Fibroblast of mammary gland (primary cell): ENCODE data around the gene RAB3GAP2.
"Not testable (repeated sequence)": the region's sequence is repeated elsewhere in the genome, so short reads cannot be mapped to it uniquely, and the experiment has no call there.

Experiments used
- DNase-seq: peaks from one replicate; pipeline ENCODE4 v3.0.0-alpha.2; 2010; ENCODE audit warnings: low read depth
- H3K4me3 ChIP-seq: 2 replicates; pipeline ENCODE4 v1.5.1; 2011; ENCODE audit warnings: low read depth, mild to moderate bottlenecking, low read length, moderate library complexity; ENCODE audit not compliant: control insufficient read depth
- TF ChIP-seq, protein P1 (sequence below): conservative IDR thresholded peaks from 2 replicates; pipeline ENCODE4 v1.5.1; 2011; ENCODE audit warnings: low read depth, low read length, inconsistent platforms; ENCODE audit not compliant: control insufficient read depth, insufficient read depth

RAB3GAP2 gene

GRCh38 chr1:220239213-220239612 lies 33.0 kb downstream of the RAB3GAP2 start:
- no peak overlapping the region for H3K4me3 ChIP-seq
- TF ChIP-seq, protein P1, sequence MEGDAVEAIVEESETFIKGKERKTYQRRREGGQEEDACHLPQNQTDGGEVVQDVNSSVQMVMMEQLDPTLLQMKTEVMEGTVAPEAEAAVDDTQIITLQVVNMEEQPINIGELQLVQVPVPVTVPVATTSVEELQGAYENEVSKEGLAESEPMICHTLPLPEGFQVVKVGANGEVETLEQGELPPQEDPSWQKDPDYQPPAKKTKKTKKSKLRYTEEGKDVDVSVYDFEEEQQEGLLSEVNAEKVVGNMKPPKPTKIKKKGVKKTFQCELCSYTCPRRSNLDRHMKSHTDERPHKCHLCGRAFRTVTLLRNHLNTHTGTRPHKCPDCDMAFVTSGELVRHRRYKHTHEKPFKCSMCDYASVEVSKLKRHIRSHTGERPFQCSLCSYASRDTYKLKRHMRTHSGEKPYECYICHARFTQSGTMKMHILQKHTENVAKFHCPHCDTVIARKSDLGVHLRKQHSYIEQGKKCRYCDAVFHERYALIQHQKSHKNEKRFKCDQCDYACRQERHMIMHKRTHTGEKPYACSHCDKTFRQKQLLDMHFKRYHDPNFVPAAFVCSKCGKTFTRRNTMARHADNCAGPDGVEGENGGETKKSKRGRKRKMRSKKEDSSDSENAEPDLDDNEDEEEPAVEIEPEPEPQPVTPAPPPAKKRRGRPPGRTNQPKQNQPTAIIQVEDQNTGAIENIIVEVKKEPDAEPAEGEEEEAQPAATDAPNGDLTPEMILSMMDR = no peak
- DNase-seq = no peak

GRCh38 chr1:220236278-220236677 lies 36.0 kb downstream of the RAB3GAP2 start:
- DNase-seq, H3K4me3 ChIP-seq: not testable (repeated sequence)

- H3K4me3 ChIP-seq = no peak overlapping the region
- no peak for DNase-seq
- TF ChIP-seq, protein P1 = no peak
Observed at GRCh38 chr1:220235462-220235861, 36.8 kb downstream of the RAB3GAP2 start.

DNA sequence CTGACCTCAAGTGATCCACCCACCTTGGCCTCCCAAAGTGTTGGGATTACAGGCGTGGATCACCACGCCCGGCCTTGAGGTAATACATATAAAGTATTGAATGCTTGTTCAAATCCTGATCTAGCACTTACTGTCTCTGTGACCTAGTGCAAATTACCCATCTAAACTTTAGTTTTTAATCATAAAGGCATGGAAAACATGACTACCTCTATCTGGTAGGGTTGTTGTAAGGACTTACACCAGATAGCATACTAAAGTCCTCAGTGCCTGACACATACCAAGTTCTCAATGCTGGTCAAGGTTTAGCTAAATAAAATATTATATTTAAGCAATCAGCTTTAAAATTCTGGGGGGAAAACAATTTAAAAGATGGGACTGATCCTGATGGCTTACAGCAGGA lies 38.3 kb downstream of the RAB3GAP2 start:
- no peak for DNase-seq
- TF ChIP-seq, protein P1 = no peak

DNA sequence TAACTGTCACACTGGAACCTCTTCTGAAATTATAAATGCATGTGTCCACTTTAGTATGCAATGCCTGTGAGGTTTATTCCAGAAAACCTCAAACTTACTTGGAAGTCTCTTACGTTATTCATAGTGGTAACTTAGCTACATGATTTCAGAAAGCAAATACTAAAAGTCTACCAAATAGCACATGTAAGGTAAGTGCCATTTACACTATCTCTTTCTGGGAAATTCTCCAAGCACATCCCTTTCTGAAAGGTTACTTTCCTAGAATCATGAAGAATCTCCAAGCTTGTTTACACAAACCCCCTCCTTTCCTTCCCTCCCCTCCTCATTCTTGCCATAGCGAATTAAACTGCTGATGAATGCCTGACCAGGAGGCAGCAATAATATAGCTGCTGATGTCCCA lies 42.5 kb downstream of the RAB3GAP2 start:
- DNase-seq = no peak
- H3K4me3 ChIP-seq = no peak overlapping the region
- TF ChIP-seq, protein P1 = no peak

More for the DNA sequence above, 38.3 kb downstream of the RAB3GAP2 start:
- H3K4me3 ChIP-seq = no peak overlapping the region

DNA sequence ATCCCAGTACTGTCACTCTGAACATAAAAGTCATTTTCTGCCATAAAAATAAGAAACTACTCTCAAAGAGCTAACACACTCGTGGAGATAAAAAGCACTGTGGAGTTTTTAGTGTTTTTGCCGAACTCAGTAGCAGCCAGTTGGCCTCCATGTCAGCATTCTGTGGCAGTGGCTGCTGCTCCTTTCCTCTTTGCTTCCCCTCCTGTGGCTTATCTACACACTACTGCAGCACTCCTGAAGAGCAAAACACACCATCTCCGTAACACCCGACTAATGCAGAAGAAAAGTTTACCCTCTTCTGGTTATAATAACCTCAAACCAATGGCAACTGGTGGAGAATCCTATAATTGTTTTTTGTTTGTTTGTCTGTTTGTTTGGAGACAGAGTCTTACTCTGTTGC lies 44.9 kb downstream of the RAB3GAP2 start:
- TF ChIP-seq, protein P1 = no peak
- H3K4me3 ChIP-seq = no peak overlapping the region
- no peak for DNase-seq

GRCh38 chr1:220226752-220227151 lies 45.5 kb downstream of the RAB3GAP2 start:
- no peak for DNase-seq
- TF ChIP-seq, protein P1 = no peak
- H3K4me3 ChIP-seq = no peak overlapping the region
